ENCODE measurements around the gene MRGPRX4.
"Not testable (repeated sequence)": the region's sequence is repeated elsewhere in the genome, so short reads cannot be mapped to it uniquely, and the experiment has no call there.

DNA sequence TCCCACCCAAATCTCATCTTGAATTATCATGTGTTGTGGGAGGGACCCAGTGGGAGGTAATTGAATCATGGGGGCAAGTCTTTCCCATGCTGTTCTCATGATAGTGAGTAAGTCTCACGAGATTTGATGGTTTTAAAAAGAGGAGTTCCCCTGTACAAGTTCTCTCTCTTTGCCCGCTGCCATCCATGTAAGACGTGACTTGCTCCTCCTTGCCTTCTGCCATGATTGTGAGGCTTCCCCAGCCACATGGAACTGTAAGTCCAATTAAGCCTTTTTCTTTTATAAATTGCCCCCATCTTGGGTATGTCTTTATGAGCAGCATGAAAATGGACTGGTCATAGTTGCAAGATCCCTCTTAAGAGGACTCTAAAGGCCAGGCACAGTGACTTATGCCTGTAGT is 25.1 kb downstream of the MRGPRX4 start:
- TF ChIP-seq, protein P1, sequence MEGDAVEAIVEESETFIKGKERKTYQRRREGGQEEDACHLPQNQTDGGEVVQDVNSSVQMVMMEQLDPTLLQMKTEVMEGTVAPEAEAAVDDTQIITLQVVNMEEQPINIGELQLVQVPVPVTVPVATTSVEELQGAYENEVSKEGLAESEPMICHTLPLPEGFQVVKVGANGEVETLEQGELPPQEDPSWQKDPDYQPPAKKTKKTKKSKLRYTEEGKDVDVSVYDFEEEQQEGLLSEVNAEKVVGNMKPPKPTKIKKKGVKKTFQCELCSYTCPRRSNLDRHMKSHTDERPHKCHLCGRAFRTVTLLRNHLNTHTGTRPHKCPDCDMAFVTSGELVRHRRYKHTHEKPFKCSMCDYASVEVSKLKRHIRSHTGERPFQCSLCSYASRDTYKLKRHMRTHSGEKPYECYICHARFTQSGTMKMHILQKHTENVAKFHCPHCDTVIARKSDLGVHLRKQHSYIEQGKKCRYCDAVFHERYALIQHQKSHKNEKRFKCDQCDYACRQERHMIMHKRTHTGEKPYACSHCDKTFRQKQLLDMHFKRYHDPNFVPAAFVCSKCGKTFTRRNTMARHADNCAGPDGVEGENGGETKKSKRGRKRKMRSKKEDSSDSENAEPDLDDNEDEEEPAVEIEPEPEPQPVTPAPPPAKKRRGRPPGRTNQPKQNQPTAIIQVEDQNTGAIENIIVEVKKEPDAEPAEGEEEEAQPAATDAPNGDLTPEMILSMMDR (IDR thresholded peaks at IDR 0.05; ENCODE audit: insufficient read depth, low read depth, low read length) = not testable (repeated sequence)
- not testable (repeated sequence) for TF ChIP-seq EZH2 (IDR thresholded peaks at IDR 0.05; ENCODE audit: insufficient read depth, low read length)

Data from astrocyte (in vitro differentiated cells and primary cell).